Measurements from ENCODE around the gene VPS4A.

DNA sequence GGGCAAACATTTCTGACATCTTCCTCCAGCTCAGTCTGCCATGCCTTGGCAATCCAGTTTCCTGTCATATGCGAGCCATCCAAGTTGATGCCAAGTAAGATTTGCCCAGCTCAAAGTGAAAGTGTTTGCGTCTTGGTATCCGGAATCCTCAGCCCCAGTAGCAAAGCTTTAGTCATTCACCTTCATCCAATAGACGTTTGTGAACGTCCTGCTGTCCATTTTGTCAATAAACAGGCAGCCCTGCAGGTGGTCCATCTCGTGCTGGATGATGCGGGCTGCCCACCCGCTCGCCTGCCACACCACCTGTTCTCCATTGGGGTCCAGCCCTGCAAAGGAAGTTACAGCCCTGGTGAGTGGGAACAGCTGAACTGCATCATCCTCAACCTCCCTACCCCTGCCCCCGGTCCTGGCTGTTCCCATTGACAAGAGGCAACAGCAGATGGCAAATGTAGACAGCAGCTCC is 17.7 kb downstream of the VPS4A start:
- TF ChIP-seq RFX5 (IDR thresholded peaks at IDR 0.05; ENCODE audit: low read depth, low read length) (no peak), SMC3 (IDR thresholded peaks at IDR 0.05; ENCODE audit: low read depth, low read length) (no peak), POLR2A (IDR thresholded peaks at IDR 0.05; ENCODE audit: low read depth, low read length) (no peak; the same call in 1 of the 2 replicates)
- TF ChIP-seq, protein P1, sequence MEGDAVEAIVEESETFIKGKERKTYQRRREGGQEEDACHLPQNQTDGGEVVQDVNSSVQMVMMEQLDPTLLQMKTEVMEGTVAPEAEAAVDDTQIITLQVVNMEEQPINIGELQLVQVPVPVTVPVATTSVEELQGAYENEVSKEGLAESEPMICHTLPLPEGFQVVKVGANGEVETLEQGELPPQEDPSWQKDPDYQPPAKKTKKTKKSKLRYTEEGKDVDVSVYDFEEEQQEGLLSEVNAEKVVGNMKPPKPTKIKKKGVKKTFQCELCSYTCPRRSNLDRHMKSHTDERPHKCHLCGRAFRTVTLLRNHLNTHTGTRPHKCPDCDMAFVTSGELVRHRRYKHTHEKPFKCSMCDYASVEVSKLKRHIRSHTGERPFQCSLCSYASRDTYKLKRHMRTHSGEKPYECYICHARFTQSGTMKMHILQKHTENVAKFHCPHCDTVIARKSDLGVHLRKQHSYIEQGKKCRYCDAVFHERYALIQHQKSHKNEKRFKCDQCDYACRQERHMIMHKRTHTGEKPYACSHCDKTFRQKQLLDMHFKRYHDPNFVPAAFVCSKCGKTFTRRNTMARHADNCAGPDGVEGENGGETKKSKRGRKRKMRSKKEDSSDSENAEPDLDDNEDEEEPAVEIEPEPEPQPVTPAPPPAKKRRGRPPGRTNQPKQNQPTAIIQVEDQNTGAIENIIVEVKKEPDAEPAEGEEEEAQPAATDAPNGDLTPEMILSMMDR (conservative IDR thresholded peaks at IDR 0.05; ENCODE audit: low read depth, low read length) = no peak

Data from IMR-90 (cell line).